GM10847 (cell line): ENCODE results near the gene SDCCAG8.

Experiments
- POLR2A ChIP-seq: IDR thresholded peaks from 2 replicates; pipeline ENCODE4 v1.6.1; 2011; ENCODE audit not compliant: insufficient read length; ENCODE audit errors: extremely low read depth

SDCCAG8 gene

GRCh38 chr1:243496187-243496646 lies 240.4 kb downstream of the SDCCAG8 start:
- no peak for TF ChIP-seq POLR2A

GRCh38 chr1:243496806-243497205 lies 241.0 kb downstream of the SDCCAG8 start:
- TF ChIP-seq POLR2A = no peak

- no peak for TF ChIP-seq POLR2A
These were observed 242.3 kb downstream of the SDCCAG8 start for GRCh38 chr1:243497939-243498681.

- no peak for TF ChIP-seq POLR2A
These were observed 243.4 kb downstream of the SDCCAG8 start for GRCh38 chr1:243499248-243499647.

- TF ChIP-seq POLR2A = no peak
These were observed 243.9 kb downstream of the SDCCAG8 start for GRCh38 chr1:243499711-243500110.

GRCh38 chr1:243500512-243500911 lies 244.7 kb downstream of the SDCCAG8 start:
- TF ChIP-seq POLR2A = no peak

- TF ChIP-seq POLR2A = no peak
These were observed 245.2 kb downstream of the SDCCAG8 start for GRCh38 chr1:243501002-243501401.

GRCh38 chr1:243503155-243503554 lies 247.3 kb downstream of the SDCCAG8 start:
- TF ChIP-seq POLR2A = no peak

- TF ChIP-seq POLR2A = no peak
These were observed 250.3 kb downstream of the SDCCAG8 start for GRCh38 chr1:243505986-243506689.

- TF ChIP-seq POLR2A = no peak
These were observed 251.3 kb downstream of the SDCCAG8 start for GRCh38 chr1:243507001-243507671.

GRCh38 chr1:243507672-243508302 lies 251.9 kb downstream of the SDCCAG8 start:
- TF ChIP-seq POLR2A = no peak

- TF ChIP-seq POLR2A = no peak
These were observed 252.5 kb downstream of the SDCCAG8 start for GRCh38 chr1:243508303-243508713.

GRCh38 chr1:243508943-243509342 lies 253.1 kb downstream of the SDCCAG8 start:
- no peak for TF ChIP-seq POLR2A

GRCh38 chr1:243510928-243511327 lies 255.1 kb downstream of the SDCCAG8 start:
- no peak for TF ChIP-seq POLR2A

GRCh38 chr1:243513726-243514491 lies 258.1 kb downstream of the SDCCAG8 start:
- no peak for TF ChIP-seq POLR2A
